ENCODE data around the gene PXDN.

PXDN gene

GRCh38 chr2:1627628-1628381, 116.5 kb downstream of the PXDN start:
- H3K27me3 ChIP-seq (replicated peaks; ENCODE audit: insufficient read depth, low read length) = no peaks in the 10 kb centered on the region
- no peaks in the 10 kb centered on the region for H3K9me3 ChIP-seq (replicated peaks; ENCODE audit: insufficient read depth, low read length)
- H3F3A ChIP-seq (ENCODE audit: insufficient read depth, low read length) = no peaks in the 10 kb centered on the region
- no peak overlapping the region for H3K9ac ChIP-seq (ENCODE audit: low read length)
- no peaks in the 10 kb centered on the region for H3K36me3 ChIP-seq (replicated peaks; ENCODE audit: insufficient read depth, low read length)
- no peaks in the 10 kb centered on the region for H3K79me2 ChIP-seq (ENCODE audit: low read length)
- H3K27ac ChIP-seq (ENCODE audit: low read length) = no peak overlapping the region
- H2AFZ ChIP-seq (ENCODE audit: low read length) = no peak overlapping the region
- H3K4me2 ChIP-seq (ENCODE audit: low read depth, low read length) = no peak overlapping the region
- H3K4me1 ChIP-seq (ENCODE audit: low read length) = no peaks in the 10 kb centered on the region
- H3K9me2 ChIP-seq (replicated peaks; ENCODE audit: insufficient read depth, low read length) = no peaks in the 10 kb centered on the region
- no peak overlapping the region for H3K4me3 ChIP-seq (ENCODE audit: low read length)
- no peak for DNase-seq
- no peaks in the 10 kb centered on the region for H4K20me1 ChIP-seq (ENCODE audit: insufficient read depth, low read length)
- TF ChIP-seq CTCF (IDR thresholded peaks at IDR 0.05; ENCODE audit: low read length) = no peak
- TF ChIP-seq EZH2phosphoT487 (IDR thresholded peaks at IDR 0.05; ENCODE audit: low read length) = no peak
- TF ChIP-seq EZH2 (optimal IDR thresholded peaks at IDR 0.05; ENCODE audit: low read depth, low read length) = no peak

- Histone ChIP-seq H3K4me3 (ENCODE audit: low read length) (no peak overlapping the region), H3F3A (ENCODE audit: insufficient read depth, low read length) (no peaks in the 10 kb centered on the region), H3K27me3 (replicated peaks; ENCODE audit: insufficient read depth, low read length) (no peaks in the 10 kb centered on the region), H3K9me2 (replicated peaks; ENCODE audit: insufficient read depth, low read length) (no peaks in the 10 kb centered on the region), H4K20me1 (ENCODE audit: insufficient read depth, low read length) (no peaks in the 10 kb centered on the region), H2AFZ (ENCODE audit: low read length) (no peak overlapping the region), H3K4me1 (ENCODE audit: low read length) (no peaks in the 10 kb centered on the region), H3K9ac (ENCODE audit: low read length) (no peak overlapping the region), H3K9me3 (replicated peaks; ENCODE audit: insufficient read depth, low read length) (no peaks in the 10 kb centered on the region), H3K36me3 (replicated peaks; ENCODE audit: insufficient read depth, low read length) (no peaks in the 10 kb centered on the region), H3K4me2 (ENCODE audit: low read depth, low read length) (no peak overlapping the region), H3K27ac (ENCODE audit: low read length) (no peak overlapping the region), H3K79me2 (ENCODE audit: low read length) (no peaks in the 10 kb centered on the region)
- no peak for DNase-seq
- TF ChIP-seq EZH2phosphoT487 (IDR thresholded peaks at IDR 0.05; ENCODE audit: low read length) = no peak
- TF ChIP-seq CTCF (IDR thresholded peaks at IDR 0.05; ENCODE audit: low read length) = no peak
- no peak for TF ChIP-seq EZH2 (optimal IDR thresholded peaks at IDR 0.05; ENCODE audit: low read depth, low read length)
Observed at GRCh38 chr2:1626271-1626681, 118.0 kb downstream of the PXDN start.

- Histone ChIP-seq H3K4me1 (ENCODE audit: low read length) (no peaks in the 10 kb centered on the region), H3K27ac (ENCODE audit: low read length) (no peak overlapping the region), H3F3A (ENCODE audit: insufficient read depth, low read length) (no peaks in the 10 kb centered on the region), H3K4me3 (ENCODE audit: low read length) (no peak overlapping the region), H3K9me2 (replicated peaks; ENCODE audit: insufficient read depth, low read length) (no peaks in the 10 kb centered on the region), H3K79me2 (ENCODE audit: low read length) (no peaks in the 10 kb centered on the region), H4K20me1 (ENCODE audit: insufficient read depth, low read length) (no peaks in the 10 kb centered on the region), H3K9ac (ENCODE audit: low read length) (no peak overlapping the region), H3K9me3 (replicated peaks; ENCODE audit: insufficient read depth, low read length) (no peaks in the 10 kb centered on the region), H3K27me3 (replicated peaks; ENCODE audit: insufficient read depth, low read length) (no peaks in the 10 kb centered on the region), H2AFZ (ENCODE audit: low read length) (no peak overlapping the region), H3K36me3 (replicated peaks; ENCODE audit: insufficient read depth, low read length) (no peaks in the 10 kb centered on the region), H3K4me2 (ENCODE audit: low read depth, low read length) (no peak overlapping the region)
- no peak for DNase-seq
- TF ChIP-seq CTCF (IDR thresholded peaks at IDR 0.05; ENCODE audit: low read length) (no peak), EZH2phosphoT487 (IDR thresholded peaks at IDR 0.05; ENCODE audit: low read length) (no peak), EZH2 (optimal IDR thresholded peaks at IDR 0.05; ENCODE audit: low read depth, low read length) (no peak)
Observed at GRCh38 chr2:1625281-1626001, 118.9 kb downstream of the PXDN start.

Data from MM.1S (cell line).